Measurements from ENCODE around the gene SPAG9.
A peak's percentile ranks its signal among the peaks of the same experiment; 100 is the strongest.
"Not testable (repeated sequence)": the region's sequence is repeated elsewhere in the genome, so short reads cannot be mapped to it uniquely, and the experiment has no call there.

SPAG9 gene

GRCh38 chr17:51133365-51133764, 12.7 kb upstream of the SPAG9 start:
- no peak for DNase-seq (ENCODE audit: low read depth in 3 of 3, low spot score in 1 of 3)

GRCh38 chr17:51132964-51133319, 12.3 kb upstream of the SPAG9 start:
- DNase-seq (ENCODE audit: low read depth in 3 of 3, low spot score in 1 of 3), result no peak

- DNase-seq (ENCODE audit: low read depth in 3 of 3, low spot score in 1 of 3), result no peak
Observed at GRCh38 chr17:51128076-51128475, 7.4 kb upstream of the SPAG9 start.

DNA sequence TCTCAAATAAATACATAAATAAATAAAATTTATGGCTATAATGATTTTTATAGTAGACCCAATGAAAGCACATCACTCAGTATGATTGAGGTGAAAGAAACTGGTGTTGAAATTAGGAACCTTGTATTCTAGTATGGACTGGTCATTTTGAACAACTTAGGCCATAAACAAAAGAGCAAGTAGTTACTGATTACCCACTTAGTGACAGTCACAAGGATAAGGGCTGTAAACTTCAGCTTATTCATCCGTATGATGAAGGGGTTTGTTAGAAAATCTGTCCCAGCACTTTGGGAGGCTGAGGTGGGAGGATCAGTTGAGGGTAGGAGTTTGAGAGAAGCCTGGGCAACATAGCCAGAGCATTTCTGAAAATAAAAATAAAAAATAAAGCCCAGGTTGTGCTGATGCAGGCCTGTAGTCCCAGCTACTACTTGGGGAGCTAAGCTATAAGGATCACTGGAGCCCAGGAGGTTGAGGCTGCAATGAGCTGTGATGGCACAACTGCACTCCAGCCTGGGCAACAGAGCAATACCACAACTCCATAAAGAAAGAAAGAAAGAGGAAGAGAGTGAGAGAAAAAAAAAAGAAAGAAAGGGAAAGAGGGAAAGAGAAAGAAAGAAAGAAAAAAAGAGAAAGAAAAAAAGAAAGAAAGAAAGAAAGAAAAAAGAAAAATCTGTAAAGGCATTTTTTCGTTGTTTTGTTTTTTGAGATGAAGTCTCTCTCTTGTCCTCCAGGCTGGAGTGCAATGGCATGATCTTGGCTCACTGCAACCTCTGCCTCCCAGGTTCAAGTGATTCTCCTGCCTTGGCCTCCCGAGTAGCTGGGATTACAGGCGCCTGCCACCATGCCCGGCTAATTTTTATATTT, 4.2 kb upstream of the SPAG9 start:
- no peak for DNase-seq (ENCODE audit: low read depth in 3 of 3, low spot score in 1 of 3)

DNA sequence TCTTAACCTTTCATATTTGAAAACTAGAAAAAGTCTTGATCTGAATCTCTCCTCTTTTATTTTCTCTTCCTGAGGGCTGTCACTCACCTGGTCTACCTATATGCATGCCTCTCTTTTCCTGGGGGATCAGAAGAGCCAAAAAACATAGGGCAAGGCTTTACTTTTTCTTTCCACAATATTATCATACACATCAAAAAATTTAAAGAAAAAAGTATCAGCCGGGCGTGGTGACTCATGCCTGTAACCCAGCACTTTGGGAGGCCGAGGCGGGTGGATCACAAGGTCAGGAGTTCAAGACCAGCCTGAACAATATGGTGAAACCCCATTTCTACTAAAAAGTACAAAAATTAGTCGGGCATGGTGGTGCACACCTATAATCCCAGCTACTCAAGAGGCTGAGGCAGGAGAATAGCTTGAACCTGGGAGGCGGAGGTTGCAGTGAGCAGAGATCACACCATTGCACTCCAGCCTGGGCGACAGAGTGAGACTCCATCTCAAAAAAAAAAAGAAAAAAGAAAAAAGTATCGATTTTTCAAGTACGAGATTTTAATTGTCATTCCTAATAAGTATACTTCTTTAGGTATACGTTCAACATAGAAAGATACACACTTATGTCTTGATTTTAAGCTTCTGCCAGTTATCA, 1.9 kb upstream of the SPAG9 start:
- DNase-seq (ENCODE audit: low read depth in 3 of 3, low spot score in 1 of 3), result not testable (repeated sequence)

GRCh38 chr17:51121620-51122472, 1.2 kb upstream of the SPAG9 start:
- peak; percentile 64 to 75 (median 67) for DNase-seq (ENCODE audit: low read depth in 3 of 3, low spot score in 1 of 3)

DNA sequence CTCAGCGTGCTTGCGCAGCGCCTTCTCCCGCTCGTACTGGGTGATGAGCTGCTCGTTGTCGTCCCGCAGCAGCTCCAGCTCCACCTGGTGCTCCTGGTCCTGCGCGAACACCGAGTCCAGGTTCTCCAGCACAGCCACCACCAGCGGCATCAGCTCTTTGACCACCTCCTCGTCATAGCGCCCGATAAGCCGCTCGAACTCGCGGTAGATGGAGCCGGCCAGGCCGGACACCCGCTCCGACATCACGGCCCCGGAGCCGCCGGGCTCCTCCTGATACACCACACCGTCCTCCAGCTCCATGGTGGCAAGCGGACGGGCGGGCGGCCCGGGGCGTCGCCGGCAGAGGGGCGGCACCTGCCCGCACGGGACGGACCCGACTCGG, 320 bp downstream of the SPAG9 start:
- DNase-seq (ENCODE audit: low read depth in 3 of 3, low spot score in 1 of 3), result peak in 1 of 3 donors; percentile 5

GRCh38 chr17:51119415-51120356, 982 bp downstream of the SPAG9 start:
- DNase-seq (ENCODE audit: low read depth in 3 of 3, low spot score in 1 of 3), result peak in 2 of 3 donors; percentile 4 to 13

- DNase-seq (ENCODE audit: low read depth in 3 of 3, low spot score in 1 of 3), result no peak
Observed at GRCh38 chr17:51118330-51119195, 2.1 kb downstream of the SPAG9 start.

GRCh38 chr17:51115179-51115578, 5.5 kb downstream of the SPAG9 start:
- DNase-seq (ENCODE audit: low read depth in 3 of 3, low spot score in 1 of 3), result no peak

DNA sequence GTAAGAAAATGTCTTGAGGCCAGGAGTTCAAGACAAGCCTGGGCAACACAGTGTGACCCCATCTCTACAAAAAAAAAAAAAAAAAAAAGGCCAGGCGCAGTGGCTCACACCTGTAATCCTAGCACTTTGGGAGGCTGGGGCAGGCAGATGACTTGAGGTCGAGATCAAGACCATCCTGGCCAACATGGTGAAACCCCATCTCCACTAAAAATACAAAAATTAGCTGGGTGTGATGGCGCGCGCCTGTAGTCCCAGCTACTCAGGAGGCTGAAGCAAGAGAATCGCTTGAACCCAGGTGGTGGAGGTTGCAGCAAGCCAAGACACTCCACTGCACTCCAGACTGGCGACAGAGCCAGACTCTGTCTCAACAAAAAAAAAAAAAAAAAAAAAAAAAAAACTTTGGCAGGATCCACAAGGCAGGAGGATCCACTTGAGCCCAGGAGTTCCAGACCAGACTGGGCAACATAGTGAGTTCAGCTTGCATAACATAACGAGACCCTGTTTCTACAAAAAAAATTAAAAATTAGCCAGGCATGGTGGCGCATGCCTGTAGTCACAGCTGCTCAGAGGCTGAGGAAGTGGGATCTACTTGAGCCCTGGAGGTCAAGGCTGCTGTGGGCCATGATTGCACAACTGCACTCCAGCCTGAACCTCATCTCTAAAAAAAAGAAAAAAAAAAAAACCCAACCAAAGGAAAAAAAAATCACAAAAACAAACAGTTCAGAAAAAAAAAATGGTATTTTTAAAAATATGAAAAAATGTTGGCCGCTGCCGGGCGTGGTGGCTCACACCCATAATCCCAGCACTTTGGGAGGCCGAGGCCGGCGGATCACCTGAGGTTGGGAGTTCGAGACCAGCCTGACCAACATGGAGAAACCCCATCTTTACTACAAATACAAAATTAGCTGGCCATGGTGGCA, 8.1 kb downstream of the SPAG9 start:
- not testable (repeated sequence) for DNase-seq (ENCODE audit: low read depth in 3 of 3, low spot score in 1 of 3)

GRCh38 chr17:51107778-51108177, 12.9 kb downstream of the SPAG9 start:
- no peak for DNase-seq (ENCODE audit: low read depth in 3 of 3, low spot score in 1 of 3)

DNA sequence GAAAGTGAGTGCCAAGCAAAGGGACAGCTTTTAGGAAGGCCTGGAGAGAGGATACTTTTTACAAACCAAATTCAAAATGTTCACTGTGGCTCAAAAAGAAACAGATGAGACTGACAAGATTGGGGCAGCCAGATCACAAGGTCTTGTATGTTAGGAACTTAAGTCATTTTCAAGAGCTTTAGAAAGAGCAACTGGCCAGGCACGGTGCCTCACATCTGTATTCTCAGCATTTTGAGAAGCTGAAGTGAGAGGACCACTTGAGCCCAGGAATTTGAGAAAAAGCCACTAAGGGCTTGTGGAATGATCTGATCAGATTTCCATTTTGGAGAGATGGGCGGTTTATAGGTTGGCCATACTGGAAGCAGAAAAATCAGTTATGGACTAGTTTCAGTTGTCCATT, 17.2 kb downstream of the SPAG9 start:
- DNase-seq (ENCODE audit: low read depth in 3 of 3, low spot score in 1 of 3), result no peak

DNA sequence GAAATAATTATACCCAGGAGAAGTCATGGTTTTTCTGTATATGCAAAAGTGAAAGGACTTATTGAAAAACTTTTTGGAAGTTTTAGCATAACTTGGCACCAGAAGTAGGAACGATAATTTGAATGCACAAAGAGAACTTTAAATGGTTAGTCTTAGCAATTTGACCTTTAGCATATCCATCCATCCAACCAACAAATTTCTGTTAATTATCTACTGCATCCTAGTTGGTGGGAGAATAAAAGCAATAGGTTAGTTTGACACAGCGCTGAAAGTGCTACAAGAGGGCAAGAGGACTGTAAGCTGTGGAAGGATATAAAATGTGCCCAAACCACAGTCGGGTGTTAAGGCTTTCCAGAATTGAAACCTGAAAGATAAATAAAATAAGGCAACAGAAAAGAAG, 17.6 kb downstream of the SPAG9 start:
- DNase-seq (ENCODE audit: low read depth in 3 of 3, low spot score in 1 of 3), result no peak

DNA sequence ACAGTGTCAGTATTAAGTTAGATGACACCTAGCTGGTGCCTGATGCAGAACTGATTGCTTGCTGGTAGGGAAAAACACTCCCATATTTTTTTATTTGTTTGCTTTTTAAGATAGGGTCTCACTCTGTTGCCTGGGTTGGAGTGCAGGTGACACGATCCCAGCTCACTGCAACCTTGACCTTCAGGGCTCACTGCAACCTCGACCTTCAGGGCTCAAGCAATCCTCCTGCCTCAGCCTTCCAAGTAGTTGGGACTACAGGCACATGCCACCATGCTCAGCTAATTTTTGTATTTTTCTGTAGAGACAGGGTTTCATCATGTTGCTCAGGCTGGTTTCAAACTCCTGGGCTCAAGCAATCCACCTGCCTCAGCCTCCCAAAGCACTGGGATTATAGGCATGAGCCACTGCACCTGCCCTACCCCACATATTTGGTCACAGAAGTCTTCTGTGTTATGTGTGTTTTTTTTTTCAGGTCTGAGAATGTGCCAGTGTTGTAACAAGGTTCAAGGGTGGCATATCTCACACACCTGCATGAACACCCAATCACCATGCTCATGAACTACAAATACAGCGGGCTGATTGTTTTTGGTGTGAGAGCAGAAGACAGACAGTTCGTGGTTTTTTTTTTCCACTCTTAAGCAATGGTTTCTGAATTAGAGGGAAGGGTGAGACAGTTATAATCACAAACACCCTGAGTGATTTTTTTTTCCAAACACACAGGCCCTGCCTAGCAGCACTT, 22.8 kb downstream of the SPAG9 start:
- no peak for DNase-seq (ENCODE audit: low read depth in 3 of 3, low spot score in 1 of 3)

DNA sequence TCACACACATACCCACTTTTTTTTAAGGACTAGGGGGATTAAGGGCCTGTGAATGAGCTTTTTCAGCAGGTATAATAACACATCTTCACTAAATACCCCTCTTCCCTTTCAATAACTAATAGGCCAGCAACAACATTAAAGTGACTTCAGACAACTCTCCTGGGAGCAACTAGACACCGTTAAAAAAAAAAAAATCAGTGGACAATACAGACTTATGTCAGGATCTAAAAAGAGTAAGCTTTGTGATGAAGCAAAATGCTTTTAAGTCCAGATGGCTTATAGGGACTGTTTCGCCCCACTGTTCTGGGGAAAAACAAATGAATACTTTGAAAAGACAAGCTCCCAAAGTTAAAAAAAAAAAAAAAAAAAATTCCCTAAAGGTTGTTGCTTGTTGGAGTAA, 29.0 kb downstream of the SPAG9 start:
- no peak for DNase-seq (ENCODE audit: low read depth in 3 of 3, low spot score in 1 of 3)

DNA sequence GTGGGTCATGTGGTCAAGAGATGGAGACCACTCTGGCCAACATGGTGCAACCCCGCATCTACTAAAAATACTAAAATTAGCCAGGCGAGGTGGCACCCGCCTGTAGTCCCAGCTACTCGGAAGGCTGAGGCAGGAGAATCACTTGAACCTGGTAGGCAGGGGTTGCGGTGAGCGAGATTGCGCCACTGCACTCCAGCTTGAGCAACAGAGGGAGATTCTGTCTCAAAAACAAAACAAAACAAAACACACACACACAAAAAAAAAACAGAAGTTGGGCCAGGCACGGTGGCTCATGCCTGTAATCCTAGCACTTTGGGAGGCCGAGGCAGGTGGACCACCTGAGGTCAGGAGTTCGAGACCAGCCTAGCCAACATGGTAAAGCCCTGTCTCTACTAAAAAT, 31.8 kb downstream of the SPAG9 start:
- DNase-seq (ENCODE audit: low read depth in 3 of 3, low spot score in 1 of 3), result not testable (repeated sequence)

- DNase-seq (ENCODE audit: low read depth in 3 of 3, low spot score in 1 of 3), result no peak
Observed at GRCh38 chr17:51088287-51088686, 32.4 kb downstream of the SPAG9 start.

Data from stimulated activated CD4-positive, alpha-beta T cell treated with anti-CD3 and anti-CD28 coated beads, TNF-alpha, amount 100 ng/mL, for 1 hour (primary cell).